ENCODE results near the gene EFL1. TPM values are rescaled to one million over a fixed set of nuclear protein-coding genes. Genes with fewer than 3 reads are reported as not detected.

Gene EFL1
- total RNA-seq, 4 donors from 2014 or later = 18.3 to 25.3 (median 22.2) TPM

DNA sequence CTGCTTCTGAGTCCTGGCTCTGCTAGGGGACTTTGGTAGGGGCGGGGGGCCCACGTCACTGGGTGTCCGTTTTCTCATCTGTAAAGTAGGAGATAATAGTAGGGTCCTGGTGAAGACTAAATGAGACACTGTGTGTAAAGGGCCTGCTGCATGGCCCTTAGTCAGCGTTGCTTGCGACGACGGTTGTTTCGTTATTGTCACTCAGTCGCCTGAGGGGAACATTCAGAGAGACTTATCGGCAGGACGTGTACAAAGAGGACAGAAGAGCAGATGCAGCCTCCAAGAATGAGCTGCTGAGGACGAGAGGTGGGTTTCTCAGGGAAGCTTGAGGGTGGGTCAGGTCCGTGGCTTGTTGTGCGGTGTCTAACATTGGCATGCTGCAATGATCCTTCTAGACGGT lies 163.9 kb downstream of the EFL1 start:
- no peaks in the 10 kb centered on the region for H3K9me3 ChIP-seq
- H3K4me1 ChIP-seq = no peaks in the 10 kb centered on the region
- WGBS = 91% methylated on average over 15 of the region's 15 CpGs
- no peaks in the 10 kb centered on the region for H3K27me3 ChIP-seq
- H3K36me3 ChIP-seq = no peaks in the 10 kb centered on the region
- TF ChIP-seq EP300 (IDR thresholded peaks at IDR 0.05) = no peak
- TF ChIP-seq POLR2A (IDR thresholded peaks at IDR 0.05) = no peak
- TF ChIP-seq, protein P1, sequence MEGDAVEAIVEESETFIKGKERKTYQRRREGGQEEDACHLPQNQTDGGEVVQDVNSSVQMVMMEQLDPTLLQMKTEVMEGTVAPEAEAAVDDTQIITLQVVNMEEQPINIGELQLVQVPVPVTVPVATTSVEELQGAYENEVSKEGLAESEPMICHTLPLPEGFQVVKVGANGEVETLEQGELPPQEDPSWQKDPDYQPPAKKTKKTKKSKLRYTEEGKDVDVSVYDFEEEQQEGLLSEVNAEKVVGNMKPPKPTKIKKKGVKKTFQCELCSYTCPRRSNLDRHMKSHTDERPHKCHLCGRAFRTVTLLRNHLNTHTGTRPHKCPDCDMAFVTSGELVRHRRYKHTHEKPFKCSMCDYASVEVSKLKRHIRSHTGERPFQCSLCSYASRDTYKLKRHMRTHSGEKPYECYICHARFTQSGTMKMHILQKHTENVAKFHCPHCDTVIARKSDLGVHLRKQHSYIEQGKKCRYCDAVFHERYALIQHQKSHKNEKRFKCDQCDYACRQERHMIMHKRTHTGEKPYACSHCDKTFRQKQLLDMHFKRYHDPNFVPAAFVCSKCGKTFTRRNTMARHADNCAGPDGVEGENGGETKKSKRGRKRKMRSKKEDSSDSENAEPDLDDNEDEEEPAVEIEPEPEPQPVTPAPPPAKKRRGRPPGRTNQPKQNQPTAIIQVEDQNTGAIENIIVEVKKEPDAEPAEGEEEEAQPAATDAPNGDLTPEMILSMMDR (IDR thresholded peaks at IDR 0.05) = no peak
- no peak for TF ChIP-seq POLR2AphosphoS5 (IDR thresholded peaks at IDR 0.05)
- H3K27ac ChIP-seq = no peak overlapping the region
- no peak for DNase-seq (ENCODE audit: low spot score in 2 of 2)
- H3K4me3 ChIP-seq = no peak overlapping the region

DNA sequence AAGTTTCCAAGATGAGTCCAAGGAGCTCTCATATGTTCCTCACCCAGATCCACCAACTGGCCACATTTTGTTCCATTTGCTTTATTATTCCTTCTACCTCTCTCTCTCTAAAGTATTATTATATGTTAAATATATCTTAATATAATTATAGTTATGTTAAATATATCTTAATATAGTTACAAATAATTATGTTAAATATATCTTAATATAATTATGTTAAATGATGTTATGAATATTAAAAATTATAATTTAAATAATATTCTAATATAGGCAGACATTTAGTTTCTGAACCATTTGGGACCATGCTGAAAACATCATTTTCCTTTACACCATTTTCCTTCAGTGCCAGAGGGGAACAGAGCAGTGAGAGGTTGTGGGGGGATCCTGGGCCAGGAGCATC lies 166.7 kb downstream of the EFL1 start:
- Histone ChIP-seq H3K36me3 (no peaks in the 10 kb centered on the region), H3K27me3 (no peaks in the 10 kb centered on the region), H3K4me3 (no peak overlapping the region), H3K4me1 (no peaks in the 10 kb centered on the region), H3K27ac (no peak overlapping the region), H3K9me3 (no peaks in the 10 kb centered on the region)
- DNase-seq (ENCODE audit: low spot score in 2 of 2) = no peak
- TF ChIP-seq POLR2A (IDR thresholded peaks at IDR 0.05) = no peak
- TF ChIP-seq EP300 (IDR thresholded peaks at IDR 0.05) = no peak
- TF ChIP-seq, protein P1 (IDR thresholded peaks at IDR 0.05) = no peak
- TF ChIP-seq POLR2AphosphoS5 (IDR thresholded peaks at IDR 0.05) = no peak

DNA sequence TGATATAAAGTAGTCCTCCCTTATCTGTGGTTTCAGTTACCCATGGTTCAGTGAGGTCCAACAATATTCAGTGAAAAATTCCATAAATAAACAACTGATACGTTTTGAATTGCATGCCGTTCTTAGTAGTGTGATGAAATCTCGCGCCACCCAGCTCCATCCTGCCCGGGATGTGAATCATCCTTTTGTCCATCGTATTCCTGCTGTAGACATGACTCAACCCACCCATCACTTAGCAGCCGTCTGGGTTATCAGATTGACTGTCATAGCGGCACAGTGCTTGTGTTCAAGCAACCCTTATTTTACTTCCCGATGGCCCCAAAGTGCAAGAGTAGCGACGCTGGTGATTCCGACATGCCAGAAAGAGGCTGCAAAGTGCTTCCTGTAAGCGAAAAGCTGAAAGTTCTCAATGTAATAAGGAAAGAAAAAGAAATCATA lies 168.7 kb downstream of the EFL1 start:
- no peak overlapping the region for H3K4me3 ChIP-seq
- no peaks in the 10 kb centered on the region for H3K4me1 ChIP-seq
- TF ChIP-seq POLR2AphosphoS5 (IDR thresholded peaks at IDR 0.05) (no peak), POLR2A (IDR thresholded peaks at IDR 0.05) (no peak), EP300 (IDR thresholded peaks at IDR 0.05) (no peak)
- TF ChIP-seq, protein P1 (IDR thresholded peaks at IDR 0.05) = no peak
- DNase-seq (ENCODE audit: low spot score in 2 of 2) = no peak
- no peak overlapping the region for H3K27ac ChIP-seq
- H3K27me3 ChIP-seq = no peaks in the 10 kb centered on the region
- no peaks in the 10 kb centered on the region for H3K9me3 ChIP-seq
- H3K36me3 ChIP-seq = no peaks in the 10 kb centered on the region
- WGBS = 76% methylated on average over 13 of the region's 13 CpGs

DNA sequence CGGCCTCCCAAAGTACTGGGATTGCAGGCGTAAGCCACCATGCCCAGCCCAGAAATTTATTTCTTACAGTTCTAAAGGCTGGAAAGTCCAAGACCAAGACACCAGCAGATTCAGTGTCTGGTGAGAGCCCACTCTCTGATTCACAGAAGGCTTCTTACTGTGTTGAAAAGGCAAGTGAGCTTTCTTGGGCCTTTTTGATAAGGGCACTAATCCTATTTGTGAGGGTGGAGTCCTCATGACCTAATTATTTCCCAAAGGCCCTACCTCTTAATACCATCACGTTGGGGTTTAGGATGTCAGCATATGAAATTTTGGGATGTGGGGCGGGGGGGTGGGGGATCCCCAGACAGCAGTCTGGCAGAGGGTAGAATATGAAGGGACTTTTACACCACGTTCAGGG lies 169.2 kb downstream of the EFL1 start:
- Histone ChIP-seq H3K4me1 (no peaks in the 10 kb centered on the region), H3K36me3 (no peaks in the 10 kb centered on the region), H3K27ac (no peak overlapping the region), H3K9me3 (no peaks in the 10 kb centered on the region), H3K4me3 (no peak overlapping the region), H3K27me3 (no peaks in the 10 kb centered on the region)
- 94% methylated on average over 5 of the region's 5 CpGs for WGBS
- no peak for DNase-seq (ENCODE audit: low spot score in 2 of 2)
- TF ChIP-seq POLR2A (IDR thresholded peaks at IDR 0.05) = no peak
- TF ChIP-seq POLR2AphosphoS5 (IDR thresholded peaks at IDR 0.05) = no peak
- TF ChIP-seq, protein P1 (IDR thresholded peaks at IDR 0.05) = no peak
- TF ChIP-seq EP300 (IDR thresholded peaks at IDR 0.05) = no peak

DNA sequence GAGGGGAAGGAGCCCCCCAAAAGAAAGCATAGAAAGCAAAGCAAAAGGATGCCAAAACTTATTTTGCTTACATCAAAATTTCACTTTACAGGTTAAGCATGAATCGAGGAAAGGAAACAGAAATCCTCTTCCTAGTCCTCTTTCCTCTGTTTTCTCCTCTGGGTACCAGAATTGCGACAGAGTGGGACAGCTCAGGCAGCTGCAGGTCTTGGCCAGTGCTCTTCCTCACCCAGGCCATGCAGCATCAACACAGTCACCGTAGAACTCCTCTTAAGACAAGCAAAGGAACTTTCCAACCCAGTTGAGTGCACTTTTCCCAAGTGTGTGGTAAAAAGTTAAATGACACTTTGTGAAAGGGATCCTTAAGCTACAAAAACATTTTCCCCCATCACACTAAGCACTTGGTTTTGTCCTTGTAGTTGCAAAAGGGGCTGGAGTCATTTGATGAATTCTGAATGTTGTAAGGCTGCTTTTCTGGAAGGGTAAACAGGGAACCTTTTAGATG lies 170.8 kb downstream of the EFL1 start:
- Histone ChIP-seq H3K9me3 (no peaks in the 10 kb centered on the region), H3K27ac (no peak overlapping the region), H3K36me3 (no peaks in the 10 kb centered on the region), H3K4me1 (no peaks in the 10 kb centered on the region), H3K4me3 (no peak overlapping the region), H3K27me3 (no peaks in the 10 kb centered on the region)
- WGBS = 89% methylated on average over 3 of the region's 3 CpGs
- no peak for TF ChIP-seq POLR2AphosphoS5 (IDR thresholded peaks at IDR 0.05)
- TF ChIP-seq POLR2A (IDR thresholded peaks at IDR 0.05) = no peak
- TF ChIP-seq, protein P1 (IDR thresholded peaks at IDR 0.05) = no peak
- TF ChIP-seq EP300 (IDR thresholded peaks at IDR 0.05) = no peak
- DNase-seq (ENCODE audit: low spot score in 2 of 2) = no peak

Data from suprapubic skin (tissue), 4 donors.